Activated CD4-positive, CD25-positive, alpha-beta regulatory T cell treated with anti-CD3 and anti-CD28 coated beads, Interleukin-2, amount 50 U/mL, for 24 hours (primary cell): ENCODE measurements around the gene METRNL.
"Not testable (repeated sequence)": the region's sequence is repeated elsewhere in the genome, so short reads cannot be mapped to it uniquely, and the experiment has no call there.

Experiments
- ATAC-seq, 2 donors: fragments of 150-1000 bp; cut with Tn5 transposase; one replicate each; pipeline ENCODE4 v1.10.0; 2021; ENCODE audit warnings: mild to moderate bottlenecking in 1 of 2, moderate library complexity in 1 of 2

The METRNL gene

DNA sequence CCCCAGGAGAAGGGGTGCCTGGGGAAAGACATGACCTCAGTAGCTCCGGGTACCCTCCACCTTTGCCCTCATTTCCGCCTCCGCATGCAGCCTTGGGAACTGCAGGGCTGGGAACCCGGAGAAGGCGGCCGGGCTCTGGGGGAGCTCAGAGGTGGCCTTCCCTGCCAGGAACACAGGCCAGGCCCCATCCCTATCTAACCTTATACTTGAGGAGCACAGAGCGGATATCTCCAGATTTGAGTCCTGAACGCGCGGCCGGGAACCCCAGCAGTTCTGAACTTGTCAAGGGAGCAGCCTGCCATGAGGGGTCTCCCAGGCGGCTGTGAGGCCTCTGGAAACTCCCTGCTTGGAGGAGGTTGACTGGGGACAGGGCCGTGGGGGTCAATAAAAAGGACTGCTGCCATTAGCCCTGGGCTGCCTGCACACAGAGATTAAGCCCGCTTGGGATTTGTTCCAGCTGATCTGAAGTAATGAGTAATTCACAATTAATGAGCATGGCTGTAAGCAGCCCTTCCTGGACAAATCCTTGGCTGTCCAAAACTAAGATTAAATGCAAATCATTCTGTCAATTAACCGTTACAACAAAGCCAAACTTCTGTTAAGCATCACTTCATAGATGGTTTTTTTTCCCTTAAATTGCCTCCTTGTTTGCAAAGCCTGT lies 26.3 kb upstream of the METRNL start:
- no peak for ATAC-seq

DNA sequence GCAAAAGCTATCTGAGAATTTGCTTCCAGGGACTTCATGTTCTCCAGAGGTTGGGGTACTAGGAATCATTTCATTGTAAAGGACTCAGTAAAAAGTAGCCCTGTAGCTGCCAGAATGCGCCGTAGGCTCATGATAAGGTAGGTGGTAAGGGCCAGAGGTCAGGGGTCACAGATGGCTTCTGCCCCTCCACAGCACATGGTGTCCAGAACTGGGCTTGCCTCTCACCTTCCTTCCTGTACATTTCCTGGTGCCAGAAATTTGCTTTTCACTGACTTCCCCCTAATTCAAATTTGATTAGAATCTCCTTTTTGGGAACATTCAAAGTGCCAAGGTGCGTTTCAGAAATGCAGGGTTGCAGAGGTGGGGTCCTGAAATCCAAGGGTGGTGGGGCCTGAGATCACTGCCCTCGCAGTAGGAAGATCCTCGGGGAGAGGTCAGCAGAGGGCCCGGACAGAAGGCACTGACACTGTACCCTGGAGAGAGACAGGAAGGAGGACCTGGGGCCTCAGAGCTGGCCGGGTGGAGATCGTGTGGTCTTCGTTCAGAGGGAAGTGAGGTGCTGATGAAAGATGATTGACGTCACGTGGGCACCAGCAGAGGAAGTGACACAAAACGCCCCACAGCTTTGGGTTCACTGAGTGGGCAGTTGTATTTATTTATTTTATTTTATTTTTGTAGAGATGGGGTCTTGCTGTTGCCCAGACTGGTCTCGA lies 25.5 kb upstream of the METRNL start:
- ATAC-seq: no peak

DNA sequence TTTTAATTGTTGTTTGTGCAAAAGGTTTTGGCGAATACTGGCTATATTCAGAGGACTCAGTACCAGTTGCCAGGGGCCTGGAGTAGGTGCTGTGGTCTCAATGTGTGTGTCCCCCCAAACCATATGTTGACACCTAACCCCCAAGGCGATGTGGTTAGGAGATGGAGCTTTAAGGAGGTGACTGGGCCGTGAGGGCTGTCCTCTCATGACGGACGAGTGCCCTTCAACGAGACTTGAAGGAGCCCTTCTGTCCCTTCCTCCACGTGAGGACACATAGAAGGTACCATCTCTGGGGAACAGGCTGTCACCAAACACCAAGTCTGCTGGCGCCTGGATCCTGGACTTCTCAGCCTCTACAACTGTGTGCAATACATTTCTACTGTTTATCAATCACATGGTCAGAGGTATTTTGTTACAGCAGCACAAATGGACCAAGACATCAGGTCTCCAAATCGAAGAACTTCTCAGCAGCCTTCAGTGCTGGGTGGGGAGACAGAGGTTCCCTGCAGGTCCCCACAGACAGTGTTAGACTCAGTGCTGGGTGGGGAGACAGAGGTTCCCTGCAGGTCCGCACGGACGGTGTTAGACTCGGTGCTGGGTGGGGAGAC lies 24.8 kb upstream of the METRNL start:
- no peak for ATAC-seq

- ATAC-seq: not testable (repeated sequence)
Measured at GRCh38 chr17:83055176-83055575, 24.2 kb upstream of the METRNL start.

- ATAC-seq: no peak
Measured at GRCh38 chr17:83055911-83056582, 23.4 kb upstream of the METRNL start.

- ATAC-seq: no peak
Measured at GRCh38 chr17:83056583-83057396, 22.6 kb upstream of the METRNL start.

GRCh38 chr17:83057397-83057761 lies 22.0 kb upstream of the METRNL start:
- no peak for ATAC-seq

DNA sequence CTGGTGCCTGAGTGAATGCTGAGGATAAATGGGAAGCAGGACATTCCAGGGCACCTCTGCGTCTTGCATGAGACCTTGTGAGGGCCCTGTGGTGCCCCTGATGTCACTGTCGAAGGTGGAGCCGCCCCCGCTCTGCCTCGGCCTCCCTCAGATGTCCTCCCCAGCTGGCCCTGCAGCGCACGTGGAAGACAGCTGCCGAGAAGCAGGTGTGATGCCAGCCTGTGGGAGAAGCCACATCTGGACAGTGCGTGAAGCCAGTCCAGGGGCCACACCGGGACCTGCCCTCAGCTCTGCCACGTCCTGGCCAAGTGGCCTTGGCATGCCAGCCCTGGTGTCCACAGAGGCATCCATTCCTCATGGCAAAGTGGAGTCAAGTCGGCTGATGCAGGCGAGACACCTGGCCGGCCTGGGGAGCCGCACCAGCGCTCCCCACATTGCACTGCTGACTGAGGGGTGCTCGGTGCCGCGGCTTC lies 21.6 kb upstream of the METRNL start:
- no peak for ATAC-seq

DNA sequence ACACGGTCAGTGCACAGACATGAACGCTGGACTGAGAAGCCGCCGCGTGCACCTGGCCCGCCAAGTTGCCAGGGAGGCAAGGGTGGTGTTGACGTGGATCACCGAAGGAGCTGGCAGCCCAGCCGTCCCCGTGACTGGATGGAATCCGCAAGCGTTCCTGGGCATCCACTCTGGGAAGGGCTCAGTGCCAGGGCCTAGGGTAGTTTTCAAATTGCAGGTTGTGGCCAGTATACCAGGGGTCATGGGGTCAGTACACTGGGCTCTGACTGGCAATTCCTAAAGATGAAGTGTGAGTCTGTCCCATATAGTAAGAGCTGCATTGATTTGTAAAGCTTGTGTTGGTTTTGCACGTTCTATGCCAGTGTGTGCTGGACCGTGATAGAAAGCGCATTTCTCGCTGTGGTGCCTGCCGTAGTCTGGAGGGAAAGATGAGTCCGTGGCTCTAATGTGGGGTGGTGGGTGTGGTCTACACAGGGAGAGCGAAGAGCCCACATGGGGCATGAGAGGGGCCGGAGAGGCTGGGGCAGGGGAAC lies 21.1 kb upstream of the METRNL start:
- ATAC-seq: no peak

DNA sequence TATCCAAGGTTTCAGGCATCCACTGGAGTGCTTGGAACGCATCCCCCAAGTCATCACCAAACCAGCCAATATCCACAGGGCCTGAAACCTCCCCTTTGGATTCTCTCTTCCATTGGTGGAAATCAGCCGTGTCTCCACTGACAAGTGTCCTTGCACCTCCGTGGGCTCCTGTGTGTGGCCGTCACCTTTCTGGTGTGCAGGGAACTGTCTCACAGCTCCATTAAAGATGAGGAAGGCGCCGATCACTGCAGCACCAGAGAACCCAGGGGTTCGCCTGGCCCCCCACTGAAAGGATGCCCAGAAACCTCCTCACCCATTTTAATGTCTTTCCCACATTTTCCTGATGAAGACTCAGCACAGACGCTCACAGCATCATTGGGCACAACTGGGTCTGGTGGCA lies 17.8 kb upstream of the METRNL start:
- no peak for ATAC-seq

GRCh38 chr17:83062011-83062817 lies 17.2 kb upstream of the METRNL start:
- no peak for ATAC-seq

GRCh38 chr17:83062818-83063671 lies 16.4 kb upstream of the METRNL start:
- no peak for ATAC-seq

DNA sequence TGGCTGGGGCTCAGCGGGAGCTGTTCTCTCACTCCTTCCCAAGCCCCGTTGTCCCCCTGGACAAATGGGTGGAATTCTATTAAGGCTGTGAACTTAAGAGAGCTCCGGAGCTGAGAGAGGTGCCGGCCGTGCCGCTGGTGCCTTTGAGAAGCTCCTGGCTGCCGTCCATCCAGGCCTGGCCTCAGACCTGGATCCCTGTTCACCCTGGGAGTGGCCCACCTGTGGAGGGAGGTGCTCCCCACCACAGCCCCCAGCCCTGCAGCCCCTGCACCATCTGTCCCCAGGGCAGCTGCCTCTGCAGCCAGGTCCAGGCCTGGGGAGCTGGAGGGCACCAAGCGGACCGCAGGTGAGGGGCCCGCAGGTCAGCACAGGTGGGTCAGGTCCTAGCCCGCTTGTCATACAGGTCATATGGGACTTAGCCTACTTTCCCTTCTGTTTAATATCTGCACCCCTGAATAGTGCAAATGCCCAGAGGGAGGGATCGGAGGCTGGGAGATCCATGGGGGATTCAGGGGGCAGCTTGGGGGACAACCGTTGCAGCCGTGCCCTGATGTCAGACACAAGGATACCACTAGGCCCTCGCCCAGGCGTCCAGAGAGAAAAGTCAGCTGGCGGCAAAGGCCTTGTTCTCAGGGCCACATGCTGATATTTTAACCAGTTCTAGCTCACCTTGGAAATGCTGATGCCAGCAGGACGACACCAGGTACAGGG lies 15.2 kb upstream of the METRNL start:
- no peak for ATAC-seq

DNA sequence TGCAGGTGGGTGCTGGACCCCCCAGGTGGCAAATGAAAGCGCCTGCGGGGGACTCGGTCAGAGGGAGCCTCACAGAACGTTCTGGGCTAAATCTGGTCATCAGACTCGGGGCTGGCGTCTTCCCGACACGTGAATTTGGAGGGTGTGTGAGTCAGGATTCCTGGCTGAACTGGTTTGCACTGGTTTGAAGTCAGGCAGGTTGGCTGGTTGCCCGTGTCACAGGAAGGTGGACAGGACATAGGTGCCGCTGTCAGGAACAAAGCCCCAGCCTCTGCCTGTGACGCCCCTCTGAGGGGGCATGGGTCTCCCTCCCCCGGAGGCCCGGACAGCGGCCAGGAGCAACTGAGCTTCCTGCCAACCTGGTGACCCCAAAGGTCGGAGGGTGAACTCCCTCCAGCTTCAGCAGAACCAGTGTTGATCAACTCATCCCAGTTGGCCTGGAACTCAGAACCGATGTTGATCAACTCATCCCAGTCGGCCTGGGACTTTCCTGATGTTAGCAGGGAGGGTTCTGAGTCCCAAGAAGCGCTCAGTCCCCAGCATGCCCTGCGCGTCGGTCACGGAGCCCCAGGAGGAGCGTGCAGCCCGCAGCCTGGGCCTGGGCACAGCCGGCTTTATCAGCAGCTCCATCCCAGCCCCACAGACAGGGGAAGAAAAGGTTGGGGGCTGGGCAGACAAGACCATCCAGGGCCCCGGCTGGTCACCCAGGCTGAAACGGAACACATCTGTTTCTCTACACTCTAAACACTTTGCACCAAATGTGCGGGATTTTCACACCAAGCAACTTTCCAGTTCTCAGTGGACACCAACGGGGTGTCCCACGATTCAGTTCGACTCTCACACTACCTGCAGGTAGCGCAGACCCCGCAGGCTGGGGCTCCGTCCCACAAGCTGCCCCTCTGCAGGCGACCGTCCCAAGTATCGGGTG lies 14.4 kb upstream of the METRNL start:
- no peak for ATAC-seq

GRCh38 chr17:83065660-83066542 lies 13.5 kb upstream of the METRNL start:
- ATAC-seq: no peak

DNA sequence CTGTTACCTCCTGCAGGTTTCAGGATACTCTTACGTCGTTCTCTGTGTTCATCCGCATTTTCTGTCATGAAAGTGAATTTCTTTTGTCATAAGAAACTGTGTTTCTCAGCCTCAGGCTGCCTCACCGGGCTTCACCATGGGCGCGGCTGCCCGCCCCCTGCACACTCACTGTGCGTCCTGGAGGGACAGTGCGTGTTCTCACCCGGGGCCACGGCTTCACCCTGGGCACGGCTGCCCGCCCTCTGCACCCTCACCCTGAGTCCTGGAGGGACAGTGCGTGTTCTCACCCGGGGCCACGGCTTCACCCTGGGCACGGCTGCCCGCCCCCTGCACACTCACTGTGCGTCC lies 12.9 kb upstream of the METRNL start:
- ATAC-seq: not testable (repeated sequence)

- no peak for ATAC-seq
Measured at GRCh38 chr17:83067071-83067717, 12.2 kb upstream of the METRNL start.
